Chondrocyte (in vitro differentiated cells): ENCODE results near the gene VPREB1. TPM values are rescaled to one million over a fixed set of nuclear protein-coding genes. Genes with fewer than 3 reads are reported as not detected.

Experiments
- DNase-seq: peaks from one replicate; pipeline ENCODE4 v3.0.0; 2021; ENCODE audit warnings: mixed read lengths, low spot score
- H3K27ac Mint-ChIP-seq: one replicate; pipeline ENCODE4 v1.8.0; 2021; ENCODE audit warnings: mild to moderate bottlenecking, moderate library complexity, mixed read lengths; ENCODE audit not compliant: unreplicated experiment
- H3K27me3 Mint-ChIP-seq: 2 replicates; pipeline ENCODE4 v1.8.0; 2021; ENCODE audit warnings: low read depth, mixed read lengths
- H3K36me3 Mint-ChIP-seq: 2 replicates; pipeline ENCODE4 v1.8.0; 2021; ENCODE audit warnings: low read depth, mixed read lengths
- H3K4me1 Mint-ChIP-seq: 2 replicates; pipeline ENCODE4 v1.8.0; 2021; ENCODE audit warnings: low read depth, mild to moderate bottlenecking, mixed read lengths
- H3K4me3 Mint-ChIP-seq: one replicate; pipeline ENCODE4 v1.8.0; 2021; ENCODE audit warnings: mild to moderate bottlenecking, moderate library complexity, mixed read lengths; ENCODE audit not compliant: unreplicated experiment
- H3K9me3 Mint-ChIP-seq: 2 replicates; pipeline ENCODE4 v1.8.0; 2021; ENCODE audit warnings: low read depth, mixed read lengths
- CTCF ChIP-seq: fragments of 200-600 bp; sonication (generic); IDR thresholded peaks from 2 replicates; pipeline ENCODE4 v1.5.0; 2021; ENCODE audit warnings: antibody characterized with exemption, mild to moderate bottlenecking, moderate library complexity
- total RNA-seq: library from RNA; stranded (reverse); gene quantifications from 3 replicates; pipeline ENCODE4 v1.2.1, GENCODE V29; 2021

VPREB1 gene
- total RNA-seq, 1 donor from 2014 or later: not detected

- no peak for DNase-seq
- H3K4me3 Mint-ChIP-seq: no peak overlapping the region
- no peaks in the 10 kb centered on the region for H3K36me3 Mint-ChIP-seq
- no peak for TF ChIP-seq CTCF
- no peak overlapping the region for H3K27ac Mint-ChIP-seq
- H3K9me3 Mint-ChIP-seq: no peaks in the 10 kb centered on the region
- H3K27me3 Mint-ChIP-seq: peaks cover 51% of the 10 kb centered on the region
- H3K4me1 Mint-ChIP-seq: no peaks in the 10 kb centered on the region
Measured at GRCh38 chr22:22210375-22210774, 34.2 kb upstream of the VPREB1 start.

GRCh38 chr22:22210889-22211833 lies 33.4 kb upstream of the VPREB1 start:
- H3K27me3 Mint-ChIP-seq: peaks cover 45% of the 10 kb centered on the region
- no peak for DNase-seq
- no peaks in the 10 kb centered on the region for H3K36me3 Mint-ChIP-seq
- H3K9me3 Mint-ChIP-seq: no peaks in the 10 kb centered on the region
- no peak overlapping the region for H3K4me3 Mint-ChIP-seq
- TF ChIP-seq CTCF: no peak
- no peak overlapping the region for H3K27ac Mint-ChIP-seq
- no peaks in the 10 kb centered on the region for H3K4me1 Mint-ChIP-seq

GRCh38 chr22:22213231-22213630 lies 31.4 kb upstream of the VPREB1 start:
- H3K4me3 Mint-ChIP-seq: no peak overlapping the region
- peaks cover 41% of the 10 kb centered on the region for H3K27me3 Mint-ChIP-seq
- no peak for TF ChIP-seq CTCF
- H3K36me3 Mint-ChIP-seq: no peaks in the 10 kb centered on the region
- H3K4me1 Mint-ChIP-seq: no peaks in the 10 kb centered on the region
- H3K9me3 Mint-ChIP-seq: no peaks in the 10 kb centered on the region
- DNase-seq: no peak
- no peak overlapping the region for H3K27ac Mint-ChIP-seq

GRCh38 chr22:22214819-22215329 lies 29.7 kb upstream of the VPREB1 start:
- H3K27me3 Mint-ChIP-seq: peaks cover 35% of the 10 kb centered on the region
- no peak for TF ChIP-seq CTCF
- H3K27ac Mint-ChIP-seq: no peak overlapping the region
- no peak overlapping the region for H3K4me3 Mint-ChIP-seq
- no peaks in the 10 kb centered on the region for H3K36me3 Mint-ChIP-seq
- no peaks in the 10 kb centered on the region for H3K9me3 Mint-ChIP-seq
- DNase-seq: no peak
- no peaks in the 10 kb centered on the region for H3K4me1 Mint-ChIP-seq

- TF ChIP-seq CTCF: no peak
- Mint-ChIP-seq H3K27me3 (peaks cover 31% of the 10 kb centered on the region), H3K4me1 (no peaks in the 10 kb centered on the region), H3K4me3 (no peak overlapping the region), H3K36me3 (no peaks in the 10 kb centered on the region), H3K9me3 (no peaks in the 10 kb centered on the region), H3K27ac (no peak overlapping the region)
- DNase-seq: no peak
Measured at GRCh38 chr22:22215659-22216449, 28.7 kb upstream of the VPREB1 start.
